ES-I3 (cell line): ENCODE data around the gene PLA2G3.
"Not testable (repeated sequence)": the region's sequence is repeated elsewhere in the genome, so short reads cannot be mapped to it uniquely, and the experiment has no call there.

ENCODE experiments used
- H3K36me3 ChIP-seq: 2 replicates; pipeline ENCODE4 v1.6.1; 2013; ENCODE audit warnings: mild to moderate bottlenecking, low read length, control low read depth, moderate library complexity; ENCODE audit not compliant: insufficient read depth
- H3K4me1 ChIP-seq: 2 replicates; pipeline ENCODE4 v1.6.1; 2013; ENCODE audit warnings: mild to moderate bottlenecking, control low read depth, low read length; ENCODE audit not compliant: insufficient read depth
- H3K9ac ChIP-seq: 2 replicates; pipeline ENCODE4 v1.6.1; 2013; ENCODE audit warnings: low read depth, mild to moderate bottlenecking, low read length, moderate library complexity
- H3K9me3 ChIP-seq: 2 replicates; pipeline ENCODE4 v1.6.1; 2013; ENCODE audit warnings: mild to moderate bottlenecking, low read length, moderate library complexity; ENCODE audit not compliant: control insufficient read depth, insufficient read depth

Gene PLA2G3

DNA sequence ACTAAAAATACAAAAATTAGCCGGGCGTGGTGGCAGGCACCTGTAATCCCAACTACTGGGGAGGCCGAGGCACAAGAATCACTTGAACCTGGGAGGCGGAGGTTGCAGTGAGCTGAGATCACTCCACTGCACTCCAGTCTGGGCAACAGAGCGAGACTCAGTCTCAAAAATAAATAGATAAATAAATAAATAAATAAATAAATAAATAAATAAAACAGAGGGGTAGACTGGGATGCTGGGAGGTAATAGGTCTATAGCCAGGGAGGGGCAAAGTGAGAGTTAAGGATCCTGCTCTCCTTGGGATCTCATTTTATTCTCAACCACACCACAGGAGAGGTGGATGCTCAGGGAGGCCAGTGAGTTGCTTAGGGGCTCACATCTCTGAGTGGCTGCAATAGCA lies 42.8 kb downstream of the PLA2G3 start:
- not testable (repeated sequence) for H3K9me3 ChIP-seq, H3K4me1 ChIP-seq, H3K36me3 ChIP-seq, H3K9ac ChIP-seq

DNA sequence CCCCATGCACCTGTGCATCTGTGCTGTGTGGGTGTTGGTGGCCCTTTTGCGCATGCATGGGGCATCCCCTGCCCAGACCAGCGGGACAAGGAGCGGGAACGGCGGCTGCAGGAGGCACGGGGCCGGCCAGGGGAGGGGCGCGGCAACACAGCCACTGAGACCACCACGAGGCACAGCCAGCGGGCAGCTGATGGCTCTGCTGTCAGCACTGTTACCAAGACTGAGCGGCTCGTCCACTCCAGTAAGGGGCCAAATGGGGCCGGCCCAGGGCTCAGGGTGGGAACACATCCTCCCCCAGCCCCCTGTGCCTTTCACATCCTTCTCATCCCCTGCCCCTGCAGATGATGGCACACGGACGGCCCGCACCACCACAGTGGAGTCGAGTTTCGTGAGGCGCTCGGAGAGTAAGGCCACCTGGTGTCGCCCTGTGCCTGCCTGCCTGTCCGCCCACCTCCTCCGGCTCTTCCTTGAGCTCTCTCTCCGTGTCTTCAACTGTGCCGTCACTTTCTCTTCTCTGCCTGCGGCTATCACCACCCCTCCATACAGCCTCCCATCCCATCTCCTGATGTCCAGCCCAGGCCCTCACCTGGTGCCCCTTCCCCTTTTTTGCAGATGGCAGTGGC lies 43.5 kb downstream of the PLA2G3 start:
- Histone ChIP-seq H3K4me1 (peaks cover 7% of the 10 kb centered on the region; the same call in 1 of the 2 replicates), H3K9me3 (no peaks in the 10 kb centered on the region), H3K9ac (no peak overlapping the region), H3K36me3 (no peaks in the 10 kb centered on the region; the same call in 1 of the 2 replicates)

DNA sequence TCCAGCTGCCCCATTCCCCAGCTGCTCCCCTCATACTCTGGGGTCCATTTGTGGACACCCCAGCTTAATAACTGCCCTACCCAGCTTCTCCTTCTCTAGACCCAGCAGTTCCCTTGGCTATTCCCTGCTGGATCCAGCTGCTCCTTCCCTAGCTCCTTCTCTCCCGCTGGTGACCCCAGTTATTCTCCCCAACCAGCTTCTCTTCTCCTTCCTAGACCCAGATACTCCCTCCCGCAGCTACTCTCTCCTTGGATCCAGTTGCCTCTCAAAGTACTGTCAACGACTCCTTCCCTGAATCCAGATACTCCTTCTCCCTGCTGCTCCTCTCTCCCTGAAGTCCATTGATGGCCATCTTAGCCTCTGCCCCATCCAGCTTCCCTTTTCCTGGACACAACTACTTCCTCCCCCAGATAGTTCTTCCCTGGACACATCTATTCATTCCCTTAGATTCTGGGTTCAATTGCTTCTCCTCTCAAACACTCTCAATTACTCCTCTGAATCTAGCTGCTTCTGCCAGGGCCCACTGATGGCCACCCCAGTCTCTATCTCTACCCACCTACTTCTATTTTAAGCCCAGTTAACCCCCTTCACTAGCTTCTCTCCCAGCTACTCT lies 44.6 kb downstream of the PLA2G3 start:
- Histone ChIP-seq H3K36me3 (no peaks in the 10 kb centered on the region; the same call in 1 of the 2 replicates), H3K9ac (no peak overlapping the region), H3K9me3 (no peaks in the 10 kb centered on the region), H3K4me1 (peaks cover 7% of the 10 kb centered on the region; the same call in 1 of the 2 replicates)

GRCh38 chr22:31094741-31095140 lies 45.6 kb downstream of the PLA2G3 start:
- Histone ChIP-seq H3K4me1 (peaks cover 7% of the 10 kb centered on the region; the same call in 1 of the 2 replicates), H3K9me3 (no peaks in the 10 kb centered on the region), H3K9ac (no peak overlapping the region), H3K36me3 (no peaks in the 10 kb centered on the region; the same call in 1 of the 2 replicates)

DNA sequence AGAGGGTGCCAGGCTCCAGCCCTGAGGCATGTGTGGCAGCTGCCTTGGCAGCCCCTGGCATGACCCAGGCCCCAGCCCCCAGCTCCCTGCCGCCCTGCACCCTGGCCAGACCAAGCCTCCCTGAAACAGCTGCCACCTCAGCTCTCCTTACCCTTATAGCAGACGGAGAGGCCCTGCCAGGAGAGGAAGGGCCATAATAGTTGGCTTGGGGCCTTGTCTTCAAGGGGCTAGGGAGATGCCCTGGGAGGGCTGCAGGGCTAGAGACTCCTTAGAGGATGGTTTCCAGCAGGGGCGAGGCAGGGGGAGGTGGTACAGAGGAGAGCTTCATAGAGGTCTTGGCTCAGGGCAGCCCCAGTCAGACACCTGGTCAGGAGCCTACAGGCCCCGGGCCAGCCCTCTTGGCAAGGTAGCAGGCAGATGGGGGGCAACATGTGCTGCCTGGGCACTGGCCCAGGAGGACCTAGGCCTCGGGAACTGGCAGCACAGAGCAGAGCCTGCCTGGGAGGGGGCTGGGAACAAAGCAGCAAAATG lies 46.2 kb downstream of the PLA2G3 start:
- Histone ChIP-seq H3K9ac (no peak overlapping the region), H3K4me1 (peaks cover 7% of the 10 kb centered on the region; the same call in 1 of the 2 replicates), H3K36me3 (no peaks in the 10 kb centered on the region; the same call in 1 of the 2 replicates), H3K9me3 (no peaks in the 10 kb centered on the region)

DNA sequence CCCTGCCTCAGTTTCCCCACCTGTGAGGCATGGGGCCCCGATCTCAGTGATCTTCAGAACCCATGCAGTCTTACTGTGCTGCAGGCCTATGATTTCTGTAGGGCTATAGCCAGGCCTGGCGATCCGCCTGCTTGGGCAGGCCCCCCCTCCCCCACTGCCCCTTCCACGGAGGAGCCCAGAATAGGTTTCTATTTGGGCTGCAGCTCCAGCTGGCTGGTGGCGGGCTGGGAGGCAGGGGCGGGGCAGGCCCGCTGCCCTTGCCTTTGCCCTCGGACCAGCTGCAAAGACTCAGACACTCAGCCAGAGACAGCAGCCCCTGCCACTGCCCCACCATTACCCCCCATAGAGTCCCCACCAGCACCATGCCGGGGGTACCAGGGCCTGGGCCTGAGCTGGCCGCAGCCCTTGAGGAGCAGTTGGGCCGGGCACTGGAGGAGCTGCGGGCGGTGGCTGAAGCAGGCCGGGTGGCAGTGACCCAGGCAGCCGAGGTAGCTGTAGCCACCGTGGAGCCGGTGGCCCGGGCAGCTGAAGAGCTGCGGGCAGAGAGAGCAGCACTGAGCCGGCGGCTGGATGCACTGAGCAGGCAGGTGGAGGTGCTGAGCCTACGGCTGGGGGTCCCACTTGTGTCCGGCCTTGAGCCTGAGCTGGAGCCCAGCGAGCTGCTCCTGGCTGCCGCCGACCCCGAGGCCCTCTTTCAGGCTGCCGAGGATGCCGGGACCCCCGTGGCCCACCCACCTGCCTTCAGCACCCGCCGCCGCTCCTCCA lies 47.0 kb downstream of the PLA2G3 start:
- Histone ChIP-seq H3K9ac (no peak overlapping the region), H3K36me3 (no peaks in the 10 kb centered on the region; the same call in 1 of the 2 replicates), H3K9me3 (no peaks in the 10 kb centered on the region), H3K4me1 (peaks cover 5% of the 10 kb centered on the region; the same call in 1 of the 2 replicates)

DNA sequence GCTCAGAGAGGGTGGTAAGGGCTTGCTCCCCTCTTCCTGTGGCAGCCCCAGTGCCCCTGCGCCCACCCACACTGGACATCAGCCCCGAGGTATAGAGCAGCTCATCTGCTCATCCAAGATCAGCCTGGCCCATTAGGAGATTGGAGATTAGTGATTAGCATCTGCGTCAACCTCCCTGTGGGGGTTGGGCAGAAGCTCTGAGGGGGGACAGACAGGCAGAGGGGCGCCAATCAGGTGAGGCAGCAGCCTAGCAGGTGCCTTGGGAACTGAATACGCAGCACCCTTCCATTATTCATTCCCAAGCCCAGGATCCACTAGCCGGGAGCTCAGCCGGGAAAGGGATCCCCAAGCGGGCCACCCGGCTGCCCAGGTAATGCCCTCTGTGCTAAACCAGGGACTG lies 48.1 kb downstream of the PLA2G3 start:
- Histone ChIP-seq H3K9ac (no peak overlapping the region), H3K4me1 (no peaks in the 10 kb centered on the region), H3K9me3 (no peaks in the 10 kb centered on the region), H3K36me3 (no peaks in the 10 kb centered on the region; the same call in 1 of the 2 replicates)

- no peaks in the 10 kb centered on the region; the same call in 1 of the 2 replicates for H3K36me3 ChIP-seq
- no peak overlapping the region for H3K9ac ChIP-seq
- H3K4me1 ChIP-seq: no peaks in the 10 kb centered on the region
- H3K9me3 ChIP-seq: no peaks in the 10 kb centered on the region
These were observed 49.0 kb downstream of the PLA2G3 start for GRCh38 chr22:31091106-31091975.

DNA sequence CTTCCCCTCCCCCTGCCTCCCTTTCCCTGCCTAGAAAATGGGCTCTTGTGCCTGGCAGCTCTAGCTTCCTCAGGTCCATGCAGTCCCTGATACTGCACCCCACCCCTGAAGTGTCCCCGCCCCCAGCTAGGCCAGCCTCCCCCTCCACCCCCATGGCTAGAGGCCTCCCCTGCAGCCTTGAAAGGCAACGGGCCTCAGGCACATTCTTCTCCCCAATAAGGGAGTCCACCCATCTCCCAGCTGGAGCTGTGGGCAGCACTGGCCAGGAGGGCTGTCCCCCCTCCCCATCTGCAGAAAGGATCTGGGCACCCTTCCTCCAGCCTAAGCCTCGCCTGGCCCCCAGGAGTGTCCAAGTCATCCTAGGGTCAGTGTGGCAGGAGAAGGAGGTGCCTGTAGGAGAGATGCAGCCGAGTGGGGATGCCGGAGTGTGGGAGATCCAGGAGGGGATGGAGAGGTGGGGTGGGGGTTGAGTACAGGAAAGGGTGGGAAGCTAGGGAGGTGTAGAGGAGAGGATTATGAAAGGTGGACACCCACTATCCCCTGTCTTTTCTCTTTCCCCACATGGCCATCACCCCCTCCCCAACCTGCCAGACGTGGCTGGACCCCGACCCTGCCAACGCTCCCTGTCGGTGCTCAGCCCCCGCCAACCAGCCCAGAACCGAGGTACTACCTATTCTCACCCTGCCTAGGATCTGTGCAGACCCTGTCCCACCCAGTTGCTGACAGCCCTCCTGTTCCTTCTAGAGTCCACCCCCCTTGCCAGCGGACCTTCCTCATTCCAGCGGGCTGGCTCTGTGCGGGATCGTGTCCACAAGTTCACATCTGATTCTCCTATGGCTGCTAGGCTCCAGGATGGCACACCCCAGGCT lies 49.9 kb downstream of the PLA2G3 start:
- Histone ChIP-seq H3K36me3 (no peaks in the 10 kb centered on the region; the same call in 1 of the 2 replicates), H3K4me1 (peaks cover 5% of the 10 kb centered on the region; the same call in 1 of the 2 replicates), H3K9me3 (no peaks in the 10 kb centered on the region), H3K9ac (no peak overlapping the region)

DNA sequence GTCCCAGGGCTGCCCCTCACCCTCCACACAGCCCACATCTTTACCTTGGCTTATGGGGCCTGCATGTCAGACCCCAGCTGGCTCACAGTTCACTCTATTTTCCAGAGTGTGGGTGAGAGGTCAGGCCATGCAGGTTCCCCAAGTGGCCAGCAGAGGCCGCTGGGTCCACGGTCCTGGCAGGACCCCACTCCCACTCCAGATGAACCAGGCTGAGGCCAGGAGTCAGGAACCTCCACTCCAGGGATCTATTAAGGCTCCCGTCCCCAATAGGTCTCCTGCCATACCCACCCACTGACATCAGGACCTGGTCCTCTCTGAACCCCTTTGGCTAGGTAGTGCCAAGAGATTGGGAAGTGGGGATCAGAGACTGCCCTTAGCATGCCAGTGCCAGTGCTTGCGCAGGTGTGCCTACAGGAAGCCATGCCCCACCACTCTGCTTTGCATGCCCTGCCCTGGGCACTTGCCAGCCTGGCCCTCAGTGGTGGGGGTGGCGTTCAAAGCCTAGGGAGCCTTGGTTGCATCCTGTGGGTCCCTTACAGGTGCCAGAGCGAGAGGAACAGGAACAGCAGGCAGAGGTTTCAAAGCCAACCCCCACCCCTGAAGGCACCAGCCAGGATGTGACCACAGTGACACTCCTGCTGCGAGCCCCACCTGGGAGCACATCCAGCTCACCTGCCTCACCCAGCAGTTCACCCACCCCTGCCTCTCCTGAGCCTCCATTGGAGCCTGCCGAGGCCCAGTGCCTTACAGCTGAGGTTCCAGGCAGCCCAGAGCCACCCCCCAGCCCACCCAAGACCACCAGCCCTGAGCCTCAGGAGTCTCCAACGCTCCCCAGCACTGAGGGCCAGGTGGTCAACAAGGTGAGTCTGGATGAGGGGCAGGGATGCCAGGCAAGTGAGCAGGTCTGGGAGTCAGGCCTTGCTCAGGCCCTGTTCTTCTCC lies 50.9 kb downstream of the PLA2G3 start:
- no peak overlapping the region for H3K9ac ChIP-seq
- no peaks in the 10 kb centered on the region for H3K9me3 ChIP-seq
- peaks cover 5% of the 10 kb centered on the region; the same call in 1 of the 2 replicates for H3K4me1 ChIP-seq
- H3K36me3 ChIP-seq: no peaks in the 10 kb centered on the region

DNA sequence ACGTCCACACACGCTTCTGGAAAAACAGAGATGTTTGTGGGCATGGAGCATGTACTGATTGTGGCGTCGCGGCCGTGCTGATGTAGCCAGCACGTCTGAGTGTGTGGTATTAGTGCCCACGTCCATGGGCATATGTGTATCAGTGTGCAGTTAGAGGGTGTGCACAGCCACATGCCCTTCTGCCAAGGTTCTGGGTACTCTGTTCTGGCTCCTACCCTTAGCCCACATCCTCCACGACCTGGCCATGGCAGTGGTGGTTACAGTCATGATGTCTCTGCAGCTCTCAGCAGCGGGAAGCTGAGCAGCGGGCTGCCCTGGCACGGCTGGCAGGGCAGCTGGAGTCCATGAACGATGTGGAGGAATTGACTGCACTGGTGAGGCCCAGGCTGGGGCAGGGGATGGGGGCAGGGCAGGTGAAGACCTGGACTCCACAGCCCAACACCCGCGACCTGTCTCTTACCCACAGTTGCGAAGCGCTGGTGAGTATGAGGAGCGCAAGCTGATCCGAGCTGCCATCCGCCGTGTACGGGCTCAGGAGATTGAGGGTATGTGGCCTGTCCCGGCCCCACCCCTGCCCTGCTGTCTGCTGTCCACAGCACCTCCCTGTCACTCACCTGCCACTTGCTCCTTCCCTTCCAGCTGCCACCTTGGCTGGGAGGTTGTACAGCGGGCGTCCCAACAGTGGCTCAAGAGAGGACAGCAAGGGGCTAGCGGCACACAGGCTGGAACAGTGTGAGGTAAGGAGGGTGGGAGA lies 51.9 kb downstream of the PLA2G3 start:
- H3K9me3 ChIP-seq: no peaks in the 10 kb centered on the region
- H3K9ac ChIP-seq: no peak overlapping the region
- no peaks in the 10 kb centered on the region for H3K36me3 ChIP-seq

More for the DNA sequence above, 51.9 kb downstream of the PLA2G3 start:
- H3K4me1 ChIP-seq: peaks cover 9% of the 10 kb centered on the region; the same call in 1 of the 2 replicates
